Heart right ventricle (tissue), 16 donors: ENCODE measurements around the gene ADD2. TPM values are rescaled to one million over a fixed set of nuclear protein-coding genes. Genes with fewer than 3 reads are reported as not detected.

Source experiments
- ATAC-seq, 8 donors: fragments of 200-7000 bp; cut with Tn5 transposase; one replicate each; pipeline ENCODE4 v1.9.1; 2020; ENCODE audit warnings: mild to moderate bottlenecking in 8 of 8, moderate library complexity in 8 of 8, moderate number of reproducible peaks in 1 of 8
- DNase-seq, 2 donors: peaks; one replicate each; pipeline ENCODE4 v3.0.0-alpha.2; 2020
- H3K27ac ChIP-seq, 10 donors: fragments of 200-600 bp; sonication (generic) in 2 of 10; one replicate each; pipeline versions ENCODE4 v1.5.0 to v1.8.0; 2020 to 2022; ENCODE audit warnings: mild to moderate bottlenecking in 3 of 10
- H3K27me3 ChIP-seq, 7 donors: fragments of 200-600 bp; one replicate each; pipeline ENCODE4 v1.8.0; 2021 to 2022; ENCODE audit warnings: mild to moderate bottlenecking in 2 of 7
- H3K36me3 ChIP-seq, 9 donors: fragments of 200-600 bp; sonication (generic) in 1 of 9; one replicate each; pipeline versions ENCODE4 v1.5.0 to v1.8.0; 2020 to 2022; ENCODE audit warnings: mild to moderate bottlenecking in 2 of 9
- H3K4me1 ChIP-seq, 9 donors: fragments of 200-600 bp; sonication (generic) in 1 of 9; one replicate each; pipeline versions ENCODE4 v1.5.0 to v1.8.0; 2020 to 2022; ENCODE audit warnings: mild to moderate bottlenecking in 4 of 9
- H3K4me3 ChIP-seq, 10 donors: fragments of 200-600 bp; sonication (generic) in 2 of 10; one replicate each; pipeline versions ENCODE4 v1.5.0 to v1.8.0; 2020 to 2022; ENCODE audit warnings: mild to moderate bottlenecking in 7 of 10, moderate library complexity in 2 of 10
- H3K9me3 ChIP-seq, 11 donors: fragments of 200-600 bp in 10 of 11; sonication (generic) in 2 of 11; one replicate each; pipeline versions ENCODE4 v1.5.0 to v1.8.0; 2013 to 2022; ENCODE audit warnings: mild to moderate bottlenecking in 2 of 11, control low read depth in 1 of 11, moderate library complexity in 1 of 11
- WGBS, 2 donors: extraction: QIAGEN DNeasy Blood & Tissue Kit; methylation state at CpG; one replicate each; pipeline ENCODE4 v1.1.7; 2013; ENCODE audit warnings: inconsistent platforms in 1 of 2; 5-methylcytosine and 5-hydroxymethylcytosine counted together
- intact Hi-C, 10 donors: fragments of 100-400 bp; cut with DNase I; formaldehyde crosslinking; loops; one replicate each; pipeline versions ENCODE4 v1.11.1 to v1.14.2; 2022
- polyA plus RNA-seq, 2 donors: library from polyadenylated mRNA; stranded (reverse); fragments of 200-250 nt; gene quantifications; one replicate each; pipeline ENCODE4 v1.2.3, GENCODE V29; 2013
- total RNA-seq, 10 donors: library from RNA; stranded (reverse); fragmentation: NEBNext Ultra II Directional in 3 of 10; extraction: Animal tissue kit (Norgen Biotek cat#: 25700) in 3 of 10; gene quantifications; one replicate each; pipeline versions ENCODE4 v1.2.1 to v1.2.4, GENCODE V29; 2021 to 2023
- TF ChIP-seq, protein P1 (sequence below), 9 donors: fragments of 200-600 bp; sonication (generic) in 2 of 9; IDR thresholded peaks; one replicate each; pipeline versions ENCODE4 v1.5.0 to v1.8.0; 2021 to 2022; ENCODE audit warnings: antibody characterized with exemption in 9 of 9, mild to moderate bottlenecking in 5 of 9, moderate library complexity in 1 of 9
- donor health status: Arrhythmogenic right ventricular cardiomyopathy.
- donor health status: ischemic (EF 13 %, LVEDD 7.1; RV severe dilation, severe dysfunction).
- donor health status: healthy with polysubstance abuse.
- donor health status: DM: no; HTN: yes; CAD: no.
- donor health status: DM: no; HTN: no; CAD: no.
- donor health status: ischemic (EF 25% LVEDD 6.9; RV normal size, moderate dysfunction).
- donor health status: ischemic (EF 25% LVEDD 5.7; RV mildly dilated, moderate dysfunction).
- donor health status: healthy.
- donor health status: DM: yes; HTN: yes; CAD: no.
- donor health status: Ischemic cardiomyopathy.
- donor health status: ischemic (EF 35%, LVEDD 5.7; RV mildly dilated, moderate dysfunction).
- donor health status: nonischemic (EF 11% LVEDD 7.7; RV severe dilation, severe dysfunction).
- donor health status: DM: yes; HTN: yes; CAD: no.
- donor health status: PGD.
- donor health status: ischemic (EF 29% LVEDD 5.4; RV normal size, mild dysfunction).
- donor health status: nonischemic (EF 23%, LVEDD 6.1; RV moderate dilation, normal function).

ADD2 gene
- total and polyA plus RNA-seq, 12 donors = 0.16 to 5.7 (median 2.2) TPM

- DNase-seq (no peak), ATAC-seq (no peak)
- Histone ChIP-seq H3K9me3 (no peaks in the 10 kb centered on the region), H3K4me1 (no peaks in the 10 kb centered on the region), H3K4me3 (no peak overlapping the region), H3K27ac (no peak overlapping the region), H3K27me3 (peaks cover 0 to 11% (median 0%) of the 10 kb centered on the region in 7 donors), H3K36me3 (no peaks in the 10 kb centered on the region)
- WGBS, 2 donors = 92 to 94% methylated on average over 12 of the region's 12 CpGs
- TF ChIP-seq, protein P1, sequence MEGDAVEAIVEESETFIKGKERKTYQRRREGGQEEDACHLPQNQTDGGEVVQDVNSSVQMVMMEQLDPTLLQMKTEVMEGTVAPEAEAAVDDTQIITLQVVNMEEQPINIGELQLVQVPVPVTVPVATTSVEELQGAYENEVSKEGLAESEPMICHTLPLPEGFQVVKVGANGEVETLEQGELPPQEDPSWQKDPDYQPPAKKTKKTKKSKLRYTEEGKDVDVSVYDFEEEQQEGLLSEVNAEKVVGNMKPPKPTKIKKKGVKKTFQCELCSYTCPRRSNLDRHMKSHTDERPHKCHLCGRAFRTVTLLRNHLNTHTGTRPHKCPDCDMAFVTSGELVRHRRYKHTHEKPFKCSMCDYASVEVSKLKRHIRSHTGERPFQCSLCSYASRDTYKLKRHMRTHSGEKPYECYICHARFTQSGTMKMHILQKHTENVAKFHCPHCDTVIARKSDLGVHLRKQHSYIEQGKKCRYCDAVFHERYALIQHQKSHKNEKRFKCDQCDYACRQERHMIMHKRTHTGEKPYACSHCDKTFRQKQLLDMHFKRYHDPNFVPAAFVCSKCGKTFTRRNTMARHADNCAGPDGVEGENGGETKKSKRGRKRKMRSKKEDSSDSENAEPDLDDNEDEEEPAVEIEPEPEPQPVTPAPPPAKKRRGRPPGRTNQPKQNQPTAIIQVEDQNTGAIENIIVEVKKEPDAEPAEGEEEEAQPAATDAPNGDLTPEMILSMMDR (IDR thresholded peaks at IDR 0.05) = no peak
- intact Hi-C loops = no loop called here
Measured at GRCh38 chr2:70697603-70698383, 70.2 kb downstream of the ADD2 start.

- Histone ChIP-seq H3K27me3 (peaks cover 0 to 11% (median 0%) of the 10 kb centered on the region in 7 donors), H3K9me3 (no peaks in the 10 kb centered on the region), H3K4me1 (no peaks in the 10 kb centered on the region), H3K4me3 (no peak overlapping the region), H3K27ac (no peak overlapping the region), H3K36me3 (peaks cover 0 to 12% (median 0%) of the 10 kb centered on the region in 9 donors)
- DNase-seq (no peak), ATAC-seq (no peak)
- 95 to 97% methylated on average over 6 of the region's 6 CpGs for WGBS, 2 donors
- TF ChIP-seq, protein P1 (IDR thresholded peaks at IDR 0.05) = no peak
- intact Hi-C loops = no loop called here
Measured at GRCh38 chr2:70696142-70696541, 71.9 kb downstream of the ADD2 start.

DNA sequence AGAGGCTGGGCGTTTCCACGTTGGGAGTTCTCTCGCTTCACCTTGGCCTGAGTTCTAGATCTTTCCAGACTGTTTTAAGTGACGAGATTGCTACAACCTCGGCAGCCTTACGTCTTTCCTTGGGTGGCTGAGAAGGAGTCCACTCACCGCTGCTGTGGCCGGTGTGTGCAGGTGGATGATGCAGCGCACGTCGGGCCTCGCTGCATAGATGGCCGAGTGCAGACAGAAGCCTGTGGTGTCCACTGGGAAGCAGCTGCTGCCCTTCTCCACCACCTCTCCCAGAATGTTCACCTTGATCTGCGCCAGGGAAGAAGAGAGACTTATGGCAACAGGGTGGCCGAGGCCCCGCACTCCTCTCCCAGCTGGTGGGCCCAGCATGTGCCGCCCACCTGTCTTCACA lies 75.7 kb downstream of the ADD2 start:
- Histone ChIP-seq H3K9me3 (no peaks in the 10 kb centered on the region), H3K4me3 (no peak overlapping the region), H3K27me3 (peaks cover 0 to 4% (median 0%) of the 10 kb centered on the region in 7 donors), H3K4me1 (peaks cover 0 to under 1% (median 0%) of the 10 kb centered on the region in 9 donors), H3K36me3 (peaks cover 0 to 18% (median 0%) of the 10 kb centered on the region in 9 donors), H3K27ac (no peak overlapping the region)
- no peak for ATAC-seq
- WGBS, 2 donors = 94 to 96% methylated on average over 17 of the region's 17 CpGs
- no peak for DNase-seq
- intact Hi-C loops = no loop called here
- TF ChIP-seq, protein P1 (IDR thresholded peaks at IDR 0.05) = no peak

- peaks cover 0 to 5% (median 0%) of the 10 kb centered on the region in 9 donors for H3K4me1 ChIP-seq
- no peak overlapping the region for H3K27ac ChIP-seq
- H3K9me3 ChIP-seq = no peaks in the 10 kb centered on the region
- DNase-seq (no peak), ATAC-seq (no peak)
- TF ChIP-seq, protein P1 (IDR thresholded peaks at IDR 0.05) = no peak
- H3K36me3 ChIP-seq = peaks cover 0 to 18% (median 0%) of the 10 kb centered on the region in 9 donors
- peaks cover 0 to 4% (median 0%) of the 10 kb centered on the region in 7 donors for H3K27me3 ChIP-seq
- 84 to 93% methylated on average over 8 of the region's 8 CpGs for WGBS, 2 donors
- intact Hi-C loops = no loop called here
- no peak overlapping the region for H3K4me3 ChIP-seq
Measured at GRCh38 chr2:70691497-70692140, 76.4 kb downstream of the ADD2 start.
